Endothelial cell of umbilical vein (primary cell): ENCODE results near the gene RIMBP2. TPM values are rescaled to one million over a fixed set of nuclear protein-coding genes. Genes with fewer than 3 reads are reported as not detected.

ENCODE experiments used
- BruUV-seq: library from RNA; stranded (reverse); fragments of 400-500 nt; replicated peaks from 2 replicates; lab custom pipeline; 2021; lab: Mats Ljungman, UMichigan
- CTCF ChIA-PET: fragments of 300-600, 350-600 bp; sonication (Branson Sonifier 250); formaldehyde crosslinking; loops from one replicate; lab custom pipeline; 2021; ENCODE audit warnings: antibody characterized with exemption, inconsistent platforms; lab: Charles Lee
- POLR2A ChIA-PET: fragments of 300-600, 350-600 bp; sonication (Branson Sonifier 250); formaldehyde crosslinking; loops from one replicate; lab custom pipeline; 2021; ENCODE audit warnings: antibody characterized with exemption, inconsistent platforms; lab: Charles Lee
- DNase-seq: peaks from one replicate; pipeline ENCODE4 v3.0.0-alpha.2; 2011; ENCODE audit warnings: low read depth, low spot score
- FAIRE-seq: peaks from 2 replicates; lab custom pipeline; 2011; peaks lifted over from hg19 to GRCh38; lab: Jason Lieb, UNC
- H2AFZ ChIP-seq: 2 replicates; pipeline ENCODE4 v1.6.0; 2012; ENCODE audit warnings: low read depth, low read length, control low read depth, inconsistent platforms
- H3K27ac ChIP-seq: 2 replicates; pipeline ENCODE4 v1.5.1; 2011; ENCODE audit warnings: low read depth, mild to moderate bottlenecking, control low read depth, low read length, moderate library complexity; ENCODE audit not compliant: insufficient read depth
- H3K27me3 ChIP-seq, 2 experiments: 2 replicates each; pipeline versions ENCODE4 v1.6.0 to v1.6.1; 2011; ENCODE audit warnings: low read length in 2 of 2, mixed read lengths in 1 of 2; ENCODE audit not compliant: control insufficient read depth in 2 of 2, insufficient read depth in 2 of 2
- H3K36me3 ChIP-seq, 2 experiments: 2 replicates in 1 of 2; 3 replicates in 1 of 2; pipeline ENCODE4 v1.5.1; 2011; ENCODE audit warnings: low read length in 2 of 2, mild to moderate bottlenecking in 1 of 2, moderate library complexity in 1 of 2; ENCODE audit not compliant: control insufficient read depth in 2 of 2, insufficient read depth in 2 of 2; ENCODE audit errors: extremely low read depth in 1 of 2
- H3K4me1 ChIP-seq: 3 replicates; pipeline ENCODE4 v1.5.1; 2011; ENCODE audit warnings: mild to moderate bottlenecking, low read length; ENCODE audit not compliant: control insufficient read depth, insufficient read depth; ENCODE audit errors: extremely low read depth
- H3K4me2 ChIP-seq: 2 replicates; pipeline ENCODE4 v1.6.1; 2011; ENCODE audit warnings: low read length, control low read depth, mixed read lengths; ENCODE audit not compliant: insufficient read depth
- H3K4me3 ChIP-seq, 3 experiments: fragments of 200-600 bp in 1 of 3; sonication (generic), shearing (Covaris generic) in 1 of 3; replicated peaks in 1 of 3; 2 replicates each; pipeline ENCODE4 v1.5.1; 2011 to 2016; ENCODE audit warnings: control low read depth in 3 of 3, low read length in 3 of 3, mild to moderate bottlenecking in 2 of 3, inconsistent platforms in 1 of 3, low read depth in 1 of 3, moderate library complexity in 1 of 3; ENCODE audit not compliant: insufficient read depth in 1 of 3
- H3K79me2 ChIP-seq: 2 replicates; pipeline ENCODE4 v1.6.0; 2012; ENCODE audit warnings: low read length, inconsistent platforms; ENCODE audit not compliant: control insufficient read depth, insufficient read depth
- H3K9ac ChIP-seq: replicated peaks from 2 replicates; pipeline ENCODE3; 2011; ENCODE audit warnings: low read length, control low read depth; ENCODE audit not compliant: insufficient read depth; ENCODE audit errors: extremely low read depth
- H3K9me1 ChIP-seq: replicated peaks from 3 replicates; pipeline ENCODE4 v1.6.0; 2011; ENCODE audit warnings: mild to moderate bottlenecking, low read length; ENCODE audit not compliant: control insufficient read depth, insufficient read depth; ENCODE audit errors: extremely low read depth
- H3K9me3 ChIP-seq: replicated peaks from 2 replicates; pipeline ENCODE4 v1.5.1; 2012; ENCODE audit warnings: low read length, inconsistent platforms; ENCODE audit not compliant: control insufficient read depth, insufficient read depth
- H4K20me1 ChIP-seq: replicated peaks from 2 replicates; pipeline ENCODE3; 2011; ENCODE audit warnings: mild to moderate bottlenecking, low read length; ENCODE audit not compliant: control insufficient read depth, insufficient read depth; ENCODE audit errors: extremely low read depth
- CTCF ChIP-seq, 2 donors: IDR thresholded peaks; 1 replicate in 1 of 2; 2 replicates in 1 of 2; pipeline ENCODE4 v1.5.1; 2011; ENCODE audit warnings: low read length in 2 of 2, mild to moderate bottlenecking in 2 of 2, moderate library complexity in 2 of 2, control low read depth in 1 of 2, inconsistent platforms in 1 of 2, low read depth in 1 of 2; ENCODE audit not compliant: insufficient read depth in 1 of 2; ENCODE audit errors: extremely low read depth in 1 of 2
- EZH2 ChIP-seq: IDR thresholded peaks from 2 replicates; pipeline ENCODE4 v1.6.1; 2012; ENCODE audit warnings: borderline replicate concordance, low read depth, mild to moderate bottlenecking, moderate library complexity, low read length, inconsistent platforms; ENCODE audit not compliant: severe bottlenecking
- FOS ChIP-seq: IDR thresholded peaks from 2 replicates; pipeline ENCODE4 v1.6.1; 2011; ENCODE audit warnings: mild to moderate bottlenecking, low read length, moderate library complexity, borderline replicate concordance; ENCODE audit not compliant: insufficient read depth
- GATA2 ChIP-seq: IDR thresholded peaks from 2 replicates; pipeline ENCODE4 v1.7.0; 2011; ENCODE audit warnings: low read depth, mild to moderate bottlenecking, moderate library complexity, mixed read lengths, low read length; ENCODE audit not compliant: insufficient read length, insufficient read depth
- JUN ChIP-seq: IDR thresholded peaks from 2 replicates; pipeline ENCODE4 v1.6.1; 2011; ENCODE audit warnings: borderline replicate concordance, low read depth; ENCODE audit not compliant: insufficient read length, insufficient read depth
- MYC ChIP-seq: IDR thresholded peaks from one replicate; pipeline ENCODE4 v1.6.1; 2011; ENCODE audit warnings: mild to moderate bottlenecking, low read depth, low read length
- POLR2A ChIP-seq: IDR thresholded peaks from 2 replicates; pipeline ENCODE4 v1.6.1; 2012; ENCODE audit warnings: low read depth, mild to moderate bottlenecking, control low read depth, low read length
- POLR2AphosphoS5 ChIP-seq: IDR thresholded peaks from 2 replicates; pipeline ENCODE4 v1.6.1; 2012; ENCODE audit warnings: low read depth, mild to moderate bottlenecking, control low read depth, low read length, moderate library complexity; ENCODE audit not compliant: insufficient read depth
- dilution Hi-C: fragments of 300-500 bp; cut with MboI; formaldehyde crosslinking; loops from one replicate; pipeline ENCODE4 v1.15.0; 2019; ENCODE audit warnings: low sequenced_read_pairs; ENCODE audit not compliant: extremely low pct_ligation_motif_present
- intact Hi-C: fragments of 100-400 bp; cut with micrococcal nuclease; formaldehyde crosslinking; loops from one replicate; pipeline ENCODE4 v1.10.0; 2022
- polyA plus RNA-seq, 4 experiments: library from polyadenylated mRNA; depleted of rRNA in 3 of 4; stranded (reverse) in 3 of 4; unstranded in 1 of 4; fragments of >200 nt; gene quantifications; 2 replicates each; pipeline versions ENCODE4 v1.2.1 to v1.2.3, GENCODE V29; 2011 to 2012; ENCODE audit warnings: missing spikeins in 1 of 4
- total RNA-seq: library from RNA; stranded (reverse); gene quantifications from 2 replicates; pipeline ENCODE4 v1.2.3, GENCODE V29; 2021
- TF ChIP-seq, protein P1 (sequence below): IDR thresholded peaks from 2 replicates; pipeline ENCODE4 v1.6.1; 2011; ENCODE audit not compliant: insufficient read depth, insufficient read length

The RIMBP2 gene
- total and polyA plus RNA-seq, 2 donors (not counting 3 experiments of a cell fraction or from before 2014, with no cell fraction given): 0.04 TPM; not detected in 1

DNA sequence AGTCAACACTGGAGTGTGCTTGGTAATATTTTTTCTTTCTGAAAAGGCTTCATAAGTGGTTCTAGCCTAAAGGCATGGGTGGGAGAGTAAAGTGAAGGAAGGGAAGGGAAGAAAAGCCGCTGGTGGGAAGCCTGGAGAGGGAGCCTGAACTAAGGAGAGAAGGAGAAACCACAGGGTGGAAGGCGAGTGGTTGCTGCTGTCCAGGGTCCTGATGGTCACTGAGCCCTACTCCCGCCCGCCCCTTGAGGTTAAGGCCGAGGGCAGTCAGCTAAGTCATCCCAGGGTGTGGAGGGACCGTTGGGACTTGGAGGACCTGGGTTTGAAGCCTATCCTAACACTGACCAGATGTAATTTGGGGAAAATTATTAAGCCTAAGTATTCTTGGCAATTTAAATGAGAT is 189.3 kb downstream of the RIMBP2 start:
- H3K27me3 ChIP-seq: no peaks in the 10 kb centered on the region
- DNase-seq (no peak), FAIRE-seq (no peak)
- BruUV-seq: no TSS peak
- no peaks in the 10 kb centered on the region for H3K36me3 ChIP-seq
- ChIA-PET POLR2A (no interaction called here), CTCF (no interaction called here)
- TF ChIP-seq CTCF (IDR thresholded peaks at IDR 0.05; ENCODE audit: extremely low read depth in 1 of 2, insufficient read depth in 1 of 2, low read depth in 1 of 2, low read length in 2 of 2) (no peak), MYC (no peak), GATA2 (no peak), JUN (no peak), EZH2 (no peak), POLR2AphosphoS5 (no peak), POLR2A (no peak), FOS (no peak)
- TF ChIP-seq, protein P1, sequence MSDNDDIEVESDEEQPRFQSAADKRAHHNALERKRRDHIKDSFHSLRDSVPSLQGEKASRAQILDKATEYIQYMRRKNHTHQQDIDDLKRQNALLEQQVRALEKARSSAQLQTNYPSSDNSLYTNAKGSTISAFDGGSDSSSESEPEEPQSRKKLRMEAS: no peak
- H3K4me2 ChIP-seq: no peak overlapping the region
- no peak overlapping the region for H3K27ac ChIP-seq
- H3K9me3 ChIP-seq: peaks cover 1% of the 10 kb centered on the region
- H3K9ac ChIP-seq: no peak overlapping the region
- dilution Hi-C loops (no loop called here), intact Hi-C loops (no loop called here)
- H3K9me1 ChIP-seq: no peaks in the 10 kb centered on the region
- no peak overlapping the region for H2AFZ ChIP-seq
- no peaks in the 10 kb centered on the region for H4K20me1 ChIP-seq
- no peaks in the 10 kb centered on the region for H3K79me2 ChIP-seq
- no peaks in the 10 kb centered on the region for H3K4me1 ChIP-seq
- no peak overlapping the region for H3K4me3 ChIP-seq
